NCI-H1092 (cell line): ENCODE data around the gene TP53.
"Not testable (repeated sequence)": the region's sequence is repeated elsewhere in the genome, so short reads cannot be mapped to it uniquely, and the experiment has no call there.

ENCODE experiments used
- DNase-seq: peaks from one replicate; lab custom pipeline; 2025; lab: John Stamatoyannopoulos, UW

The TP53 gene

GRCh38 chr17:7631398-7632380 lies 55.6 kb downstream of the TP53 start:
- DNase-seq, result no peak

- DNase-seq, result no peak
These were observed 57.2 kb downstream of the TP53 start, which contains the start of gene SHBG for GRCh38 chr17:7629939-7630571. SHBG (plus strand) TSS chr17:7630135; CDS start chr17:7630173, 38 bp downstream.

- peak; percentile 80 for DNase-seq
These were observed 59.8 kb downstream of the TP53 start, which contains the start of gene SAT2 for GRCh38 chr17:7627250-7628121. SAT2 (minus strand) TSS chr17:7627821; CDS start chr17:7627635, 186 bp downstream.

GRCh38 chr17:7626956-7627249 lies 60.4 kb downstream of the TP53 start:
- DNase-seq, result no peak

GRCh38 chr17:7626307-7626706 lies 61.0 kb downstream of the TP53 start:
- no peak for DNase-seq

- DNase-seq, result not testable (repeated sequence)
These were observed 61.5 kb downstream of the TP53 start for GRCh38 chr17:7625749-7626148.

- no peak for DNase-seq
These were observed 63.6 kb downstream of the TP53 start for GRCh38 chr17:7623661-7624060.

- no peak for DNase-seq
These were observed 66.5 kb downstream of the TP53 start for GRCh38 chr17:7620835-7621234.

GRCh38 chr17:7618608-7619007 lies 68.7 kb downstream of the TP53 start:
- DNase-seq, result no peak
